Colonic mucosa (tissue), 4 donors: ENCODE data around the gene DET1. TPM values are rescaled to one million over a fixed set of nuclear protein-coding genes. Genes with fewer than 3 reads are reported as not detected.
"Not testable (repeated sequence)": the region's sequence is repeated elsewhere in the genome, so short reads cannot be mapped to it uniquely, and the experiment has no call there.

Experiments used
- DNase-seq: peaks from one replicate; pipeline ENCODE4 v3.0.0-alpha.2; 2020
- H3K27ac ChIP-seq: fragments of 200-600 bp; one replicate; pipeline ENCODE4 v1.8.0; 2021
- H3K27me3 ChIP-seq: fragments of 200-600 bp; one replicate; pipeline ENCODE4 v1.8.0; 2021
- H3K36me3 ChIP-seq: fragments of 200-600 bp; one replicate; pipeline ENCODE4 v1.8.0; 2021
- H3K4me1 ChIP-seq: fragments of 200-600 bp; one replicate; pipeline ENCODE4 v1.8.0; 2021; ENCODE audit warnings: mild to moderate bottlenecking
- H3K4me3 ChIP-seq: fragments of 200-600 bp; one replicate; pipeline ENCODE4 v1.8.0; 2021
- H3K9ac ChIP-seq, 2 donors: one replicate each; pipeline ENCODE4 v1.7.0; 2013; ENCODE audit warnings: control low read depth in 2 of 2, low read depth in 2 of 2, low read length in 2 of 2
- H3K9me3 ChIP-seq: fragments of 200-600 bp; one replicate; pipeline ENCODE4 v1.8.0; 2021
- CTCF ChIP-seq: fragments of 200-600 bp; IDR thresholded peaks from one replicate; pipeline ENCODE4 v1.8.0; 2022; ENCODE audit warnings: antibody characterized with exemption, mild to moderate bottlenecking
- intact Hi-C: fragments of 100-400 bp; cut with DNase I; formaldehyde crosslinking; loops from one replicate; pipeline ENCODE4 v1.14.1; 2022
- total RNA-seq, 2 donors: library from RNA; stranded (reverse); fragmentation: NEBNext Ultra II Directional in 1 of 2; extraction: Animal tissue kit (Norgen Biotek cat#: 25700) in 1 of 2; gene quantifications; one replicate each; pipeline ENCODE4 v1.2.1, GENCODE V29; 2021
- donor health status: healthy.
- donor health status: DM: no; HTN: no; CAD: no.
- donor health status: DM: no; HTN: no; CAD: no.

The DET1 gene
- total RNA-seq, 2 donors from 2014 or later = 4.6 to 4.9 TPM

GRCh38 chr15:88543065-88543776 lies 3.3 kb downstream of the DET1 start:
- Histone ChIP-seq H3K27ac (no peak overlapping the region), H3K36me3 (no peaks in the 10 kb centered on the region), H3K27me3 (no peaks in the 10 kb centered on the region), H3K9ac (no peak overlapping the region), H3K4me3 (no peak overlapping the region), H3K4me1 (no peaks in the 10 kb centered on the region), H3K9me3 (no peaks in the 10 kb centered on the region)
- TF ChIP-seq CTCF = no peak
- no peak for DNase-seq
- intact Hi-C loops = no loop called here

- TF ChIP-seq CTCF = no peak
- Histone ChIP-seq H3K4me3 (no peak overlapping the region), H3K27me3 (no peaks in the 10 kb centered on the region), H3K4me1 (no peaks in the 10 kb centered on the region), H3K36me3 (no peaks in the 10 kb centered on the region), H3K9ac (no peak overlapping the region), H3K27ac (no peak overlapping the region), H3K9me3 (no peaks in the 10 kb centered on the region)
- no peak for DNase-seq
- intact Hi-C loops = no loop called here
Observed at GRCh38 chr15:88542342-88542733, 4.1 kb downstream of the DET1 start.

GRCh38 chr15:88541709-88542341 lies 4.7 kb downstream of the DET1 start:
- Histone ChIP-seq H3K4me1 (no peaks in the 10 kb centered on the region), H3K27me3 (no peaks in the 10 kb centered on the region), H3K9ac (no peak overlapping the region), H3K9me3 (no peaks in the 10 kb centered on the region), H3K4me3 (no peak overlapping the region), H3K27ac (no peak overlapping the region), H3K36me3 (no peaks in the 10 kb centered on the region)
- TF ChIP-seq CTCF = no peak
- intact Hi-C loops = no loop called here
- DNase-seq = no peak

DNA sequence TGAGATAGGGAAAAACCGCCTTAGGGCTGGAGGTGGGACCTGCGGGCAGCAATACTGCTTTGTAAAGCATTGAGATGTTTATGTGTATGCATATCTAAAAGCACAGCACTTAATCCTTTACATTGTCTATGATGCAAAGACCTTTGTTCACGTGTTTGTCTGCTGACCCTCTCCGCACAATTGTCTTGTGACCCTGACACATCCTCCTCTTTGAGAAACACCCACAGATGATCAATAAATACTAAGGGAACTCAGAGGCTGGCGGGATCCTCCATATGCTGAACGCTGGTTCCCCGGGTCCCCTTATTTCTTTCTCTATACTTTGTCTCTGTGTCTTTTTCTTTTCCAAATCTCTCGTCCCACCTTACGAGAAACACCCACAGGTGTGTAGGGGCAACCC lies 5.4 kb downstream of the DET1 start:
- H3K9me3 ChIP-seq, DNase-seq, intact Hi-C loops, H3K4me3 ChIP-seq, H3K27me3 ChIP-seq, H3K4me1 ChIP-seq, H3K36me3 ChIP-seq, H3K9ac ChIP-seq, H3K27ac ChIP-seq: not testable (repeated sequence)

GRCh38 chr15:88540350-88540749 lies 6.1 kb downstream of the DET1 start:
- H3K4me1 ChIP-seq, H3K36me3 ChIP-seq, DNase-seq, intact Hi-C loops, H3K9me3 ChIP-seq, H3K27ac ChIP-seq, H3K4me3 ChIP-seq, H3K27me3 ChIP-seq, H3K9ac ChIP-seq: not testable (repeated sequence)

DNA sequence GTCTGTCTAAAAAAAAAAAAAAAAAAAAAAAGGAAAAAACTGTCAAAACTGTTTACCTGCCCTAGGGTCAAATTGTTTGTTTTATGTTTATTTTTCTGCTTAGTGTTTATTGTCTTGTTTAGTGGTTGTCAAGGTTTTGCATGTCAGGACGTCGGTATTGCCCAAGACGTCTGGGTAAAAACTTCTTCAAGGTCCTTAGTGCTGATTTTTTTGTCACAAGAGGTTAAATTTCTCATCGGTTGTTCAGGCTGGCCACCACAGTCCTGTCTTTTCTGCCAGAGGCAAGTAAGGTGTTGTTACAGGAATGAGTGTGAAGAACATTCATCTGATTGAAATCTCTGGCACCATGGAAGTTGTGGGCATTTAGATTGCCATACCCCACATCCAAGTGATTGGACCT lies 7.0 kb downstream of the DET1 start:
- intact Hi-C loops = no loop called here
- Histone ChIP-seq H3K27ac (no peak overlapping the region), H3K4me1 (no peaks in the 10 kb centered on the region), H3K27me3 (no peaks in the 10 kb centered on the region), H3K9ac (no peak overlapping the region), H3K9me3 (no peaks in the 10 kb centered on the region), H3K4me3 (no peak overlapping the region), H3K36me3 (no peaks in the 10 kb centered on the region)
- TF ChIP-seq CTCF = no peak
- no peak for DNase-seq
